ENCODE data around the gene PRSS36.
"Not testable (repeated sequence)": the region's sequence is repeated elsewhere in the genome, so short reads cannot be mapped to it uniquely, and the experiment has no call there.

Gene PRSS36

DNA sequence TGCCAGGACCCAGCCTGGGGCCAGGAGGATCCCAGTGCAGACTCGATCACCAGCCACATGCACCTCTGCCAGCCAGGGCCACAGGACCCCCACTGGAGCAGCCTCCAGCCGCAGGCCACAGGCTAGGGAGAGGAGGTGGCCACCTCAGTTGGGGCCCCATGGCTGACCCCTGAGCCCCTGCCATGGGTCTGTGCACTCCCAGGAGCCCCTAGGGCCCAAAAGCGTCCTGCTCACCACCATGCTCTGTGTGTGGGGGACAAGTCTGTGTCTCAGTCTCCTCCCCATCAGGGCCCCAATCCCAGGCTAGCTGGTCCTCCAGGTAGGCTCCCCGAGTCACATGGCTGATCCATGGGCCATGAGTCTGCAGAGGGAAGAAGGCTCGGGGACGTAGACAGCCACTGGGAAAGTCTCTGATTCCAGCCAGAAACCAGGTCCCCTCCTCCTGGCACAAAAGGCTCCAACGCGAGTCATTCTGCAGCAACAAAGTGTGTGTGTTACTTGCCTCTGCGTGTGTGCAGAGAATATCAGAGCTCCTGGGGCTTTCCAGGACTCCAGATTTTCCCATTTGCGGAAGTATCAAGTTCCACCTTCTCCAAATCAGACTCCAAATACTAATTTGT is 8.3 kb downstream of the PRSS36 start:
- no peak for DNase-seq (ENCODE audit: low read depth)

- not testable (repeated sequence) for DNase-seq (ENCODE audit: low read depth)
Measured at GRCh38 chr16:31141071-31141469, 8.8 kb downstream of the PRSS36 start.

GRCh38 chr16:31138621-31139578 is 11.0 kb downstream of the PRSS36 start:
- DNase-seq (ENCODE audit: low read depth): no peak

GRCh38 chr16:31136822-31137499 is 12.9 kb downstream of the PRSS36 start:
- DNase-seq (ENCODE audit: low read depth): not testable (repeated sequence)

DNA sequence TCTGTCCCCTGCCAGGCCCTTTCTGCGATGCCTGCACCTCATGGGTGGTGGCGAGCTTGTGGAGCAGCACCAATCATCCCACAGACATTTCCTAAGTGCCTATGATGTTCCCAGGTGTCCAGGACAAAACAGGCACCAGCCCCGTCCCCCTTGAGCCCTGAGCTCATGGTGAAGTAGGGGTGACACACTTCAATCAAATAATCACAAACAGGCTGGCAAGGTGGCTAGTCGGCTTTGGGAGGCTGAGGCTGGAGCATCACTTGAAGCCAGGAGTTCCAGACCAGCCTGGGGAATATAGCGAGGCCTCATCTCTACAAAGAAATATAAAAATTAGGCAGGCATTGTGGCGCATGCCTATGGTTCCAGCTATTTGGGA is 13.6 kb downstream of the PRSS36 start:
- no peak for DNase-seq (ENCODE audit: low read depth)

GRCh38 chr16:31135535-31136286 is 14.2 kb downstream of the PRSS36 start, which contains the start of gene PRSS8:
Gene PRSS8, minus strand, starts transcription at chr16:31135727. Its CDS starts 229 bp downstream, at chr16:31135498.
- no peak for DNase-seq (ENCODE audit: low read depth)

GRCh38 chr16:31134625-31135534 is 15.0 kb downstream of the PRSS36 start:
- no peak for DNase-seq (ENCODE audit: low read depth)

GRCh38 chr16:31134091-31134571 is 15.7 kb downstream of the PRSS36 start:
- no peak for DNase-seq (ENCODE audit: low read depth)

DNA sequence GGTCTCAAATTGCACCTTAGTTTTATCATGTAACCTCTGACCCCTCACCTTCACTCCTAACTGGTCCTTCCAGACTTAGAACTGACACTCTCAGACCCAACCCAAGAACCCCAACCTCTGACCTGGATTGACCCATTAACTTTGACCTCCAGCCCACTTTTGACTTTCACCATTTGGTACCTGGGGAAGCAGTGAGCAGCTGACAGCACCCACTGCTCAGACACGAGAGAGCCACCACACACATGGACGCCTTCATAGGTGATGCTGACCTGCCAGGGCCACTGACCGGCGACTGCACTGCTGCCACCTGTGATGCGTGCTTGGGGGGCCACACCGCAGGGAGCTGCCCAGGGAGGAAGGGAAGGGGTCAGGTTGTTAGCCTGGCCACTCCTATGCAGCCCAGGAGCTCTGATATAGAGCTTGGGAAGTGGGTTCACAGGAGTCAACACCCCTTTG is 16.8 kb downstream of the PRSS36 start:
- DNase-seq (ENCODE audit: low read depth): no peak

- no peak for DNase-seq (ENCODE audit: low read depth)
Measured at GRCh38 chr16:31132303-31132979, 17.4 kb downstream of the PRSS36 start.

DNA sequence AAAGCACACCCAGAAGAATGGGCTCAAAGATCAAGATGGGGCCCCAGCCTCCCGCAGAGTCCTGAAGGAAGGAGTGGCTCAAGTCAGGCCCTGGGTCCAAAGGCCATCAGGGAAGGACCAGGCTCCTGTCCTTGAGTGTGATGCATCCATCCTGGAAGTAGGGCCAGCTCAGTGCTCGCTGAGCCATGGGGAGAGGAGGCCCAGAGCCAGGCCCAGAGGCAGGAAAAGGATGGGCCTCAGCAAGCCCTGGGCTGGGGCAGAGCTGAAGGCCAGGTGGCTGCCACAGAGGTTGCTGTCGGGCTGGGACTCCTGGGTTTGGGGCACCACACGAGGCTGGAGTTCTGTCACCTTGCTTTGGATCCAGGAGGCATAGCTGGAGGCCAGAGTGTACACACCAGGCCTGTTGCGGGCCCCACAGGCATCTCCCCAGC is 18.0 kb downstream of the PRSS36 start:
- DNase-seq (ENCODE audit: low read depth): no peak

GRCh38 chr16:31131416-31131815 is 18.4 kb downstream of the PRSS36 start:
- no peak for DNase-seq (ENCODE audit: low read depth)

- DNase-seq (ENCODE audit: low read depth): no peak
Measured at GRCh38 chr16:31130899-31131298, 19.0 kb downstream of the PRSS36 start.

DNA sequence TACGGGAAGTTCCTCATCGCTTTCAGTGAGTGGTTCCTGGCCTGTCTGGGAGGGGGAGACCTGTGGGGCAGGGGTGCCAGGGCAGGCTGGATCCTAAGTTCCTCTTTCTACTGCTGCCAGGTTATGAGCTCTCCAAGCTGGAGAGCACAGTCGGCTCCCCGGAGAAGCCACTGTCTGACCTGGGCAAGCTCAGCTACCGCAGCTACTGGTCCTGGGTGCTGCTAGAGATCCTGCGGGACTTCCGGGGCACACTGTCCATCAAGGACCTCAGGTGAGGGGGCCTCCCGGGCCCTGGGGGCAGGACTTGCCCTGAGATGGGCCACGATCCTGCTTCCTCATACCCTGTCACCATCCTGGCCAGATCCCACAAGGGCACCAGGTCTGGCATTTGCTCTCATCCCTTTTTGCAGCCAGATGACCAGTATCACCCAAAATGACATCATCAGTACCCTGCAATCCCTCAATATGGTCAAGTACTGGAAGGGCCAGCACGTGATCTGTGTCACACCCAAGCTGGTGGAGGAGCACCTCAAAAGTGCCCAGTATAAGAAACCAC is 19.5 kb downstream of the PRSS36 start:
- DNase-seq (ENCODE audit: low read depth): no peak

DNA sequence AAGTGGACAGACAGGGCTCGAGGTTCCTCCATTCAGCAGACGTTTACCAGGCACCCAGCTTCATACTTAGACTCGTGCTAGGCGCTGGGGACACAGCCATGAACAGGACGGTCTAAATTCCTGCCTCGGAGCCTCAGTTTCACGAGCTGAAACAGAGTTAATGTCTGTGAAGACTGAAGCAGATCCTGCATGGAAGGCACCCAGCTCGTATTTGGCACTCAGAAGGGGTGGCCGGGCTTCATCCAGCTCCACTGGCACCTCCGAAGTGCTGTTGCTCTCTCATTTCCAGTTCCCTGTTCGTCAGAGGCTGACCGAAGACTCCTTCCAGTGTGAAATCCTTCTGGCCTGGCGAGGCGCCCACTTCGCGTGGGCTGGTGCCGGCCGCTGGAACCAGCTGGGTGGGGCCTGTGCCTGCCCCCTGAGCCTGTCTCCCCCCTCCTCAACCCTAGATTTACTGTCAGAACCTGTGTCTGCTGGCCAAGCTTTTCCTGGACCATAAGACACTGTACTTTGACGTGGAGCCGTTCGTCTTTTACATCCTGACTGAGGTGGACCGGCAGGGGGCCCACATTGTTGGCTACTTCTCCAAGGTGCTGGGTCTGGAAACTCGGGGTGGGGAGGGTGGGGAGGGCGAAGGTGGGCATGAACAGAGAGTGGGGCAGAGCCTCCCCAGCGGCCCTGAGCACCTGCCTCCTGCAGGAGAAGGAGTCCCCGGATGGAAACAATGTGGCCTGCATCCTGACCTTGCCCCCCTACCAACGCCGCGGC is 20.1 kb downstream of the PRSS36 start:
- no peak for DNase-seq (ENCODE audit: low read depth)

DNA sequence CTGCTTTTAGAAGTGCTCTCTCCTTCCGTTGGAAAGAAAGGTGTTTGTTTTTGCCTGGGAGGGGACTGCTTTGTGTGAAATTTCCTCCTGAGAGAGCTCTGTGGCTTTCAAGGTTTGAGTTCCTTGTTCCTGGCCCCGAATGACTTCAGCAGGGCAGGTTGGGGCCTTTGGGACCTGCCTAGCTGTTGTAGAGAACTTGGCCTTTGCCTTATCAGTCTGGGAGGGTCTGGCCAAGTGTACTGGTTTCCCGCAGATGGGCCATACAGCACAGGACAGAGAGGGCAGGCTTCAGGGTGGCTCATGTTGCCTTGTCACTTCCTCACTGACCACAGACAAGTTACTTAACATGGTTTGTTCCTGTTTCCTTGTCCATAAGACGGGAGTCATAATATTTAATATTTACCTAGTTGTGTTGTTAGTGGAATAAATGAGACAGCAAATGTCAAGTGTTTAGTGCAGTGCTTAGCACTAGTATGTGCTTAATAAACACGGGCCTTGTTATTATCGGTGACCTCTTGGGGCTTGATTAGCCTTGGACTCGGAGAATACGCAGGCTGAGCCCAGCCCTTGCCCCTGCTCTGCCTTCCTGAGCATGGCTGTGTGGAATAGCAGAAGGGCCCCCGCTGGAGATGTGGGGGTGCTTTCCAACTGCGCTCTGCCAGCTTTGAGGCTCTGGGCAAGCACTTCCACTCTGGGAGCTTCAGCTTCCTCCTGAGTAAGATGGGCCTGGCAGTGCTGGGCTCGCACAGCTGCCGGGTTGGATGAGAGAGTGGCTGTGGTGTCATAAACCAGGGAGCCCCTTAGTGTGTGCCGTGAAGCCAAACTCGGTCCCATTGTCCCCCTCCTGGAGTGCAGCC is 20.9 kb downstream of the PRSS36 start:
- DNase-seq (ENCODE audit: low read depth): no peak

DNA sequence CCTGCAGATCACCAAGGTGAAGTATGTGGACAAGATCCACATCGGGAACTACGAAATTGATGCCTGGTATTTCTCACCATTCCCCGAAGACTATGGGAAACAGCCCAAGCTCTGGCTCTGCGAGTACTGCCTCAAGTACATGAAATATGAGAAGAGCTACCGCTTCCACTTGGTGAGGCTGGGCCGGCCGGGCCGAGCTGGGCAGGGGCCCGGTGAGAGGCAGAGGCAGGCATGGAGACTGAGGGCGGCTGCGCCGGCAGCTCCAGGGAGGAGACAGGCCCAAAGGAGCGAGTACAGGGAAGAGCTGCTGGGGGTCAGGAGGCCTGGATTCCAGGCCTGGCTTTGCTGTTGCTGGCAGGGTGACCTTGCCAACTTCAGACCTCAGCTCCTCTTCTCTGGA is 22.7 kb downstream of the PRSS36 start:
- no peak for DNase-seq (ENCODE audit: low read depth)

DNA sequence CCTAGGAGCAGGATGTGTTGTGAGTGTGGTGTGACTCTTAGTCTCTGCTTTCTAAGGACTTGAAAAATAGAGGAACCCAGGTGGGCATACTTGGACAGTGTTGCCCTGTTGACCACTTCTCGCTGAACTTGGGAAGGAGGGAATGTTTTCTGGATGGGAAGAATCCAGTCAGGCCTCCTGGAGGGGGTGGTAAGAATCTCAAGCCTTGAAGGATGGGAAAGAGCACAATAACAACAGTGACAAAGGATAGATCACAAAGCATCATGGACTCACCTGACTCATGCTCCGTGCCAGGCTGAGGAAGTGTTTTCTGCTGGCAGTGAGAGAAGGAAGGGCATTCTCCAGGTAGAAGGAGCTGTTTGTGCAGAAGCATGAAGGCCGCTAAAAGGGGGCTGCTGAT is 24.0 kb downstream of the PRSS36 start:
- no peak for DNase-seq (ENCODE audit: low read depth)
